ENCODE measurements around the gene THUMPD2.

Gene THUMPD2

DNA sequence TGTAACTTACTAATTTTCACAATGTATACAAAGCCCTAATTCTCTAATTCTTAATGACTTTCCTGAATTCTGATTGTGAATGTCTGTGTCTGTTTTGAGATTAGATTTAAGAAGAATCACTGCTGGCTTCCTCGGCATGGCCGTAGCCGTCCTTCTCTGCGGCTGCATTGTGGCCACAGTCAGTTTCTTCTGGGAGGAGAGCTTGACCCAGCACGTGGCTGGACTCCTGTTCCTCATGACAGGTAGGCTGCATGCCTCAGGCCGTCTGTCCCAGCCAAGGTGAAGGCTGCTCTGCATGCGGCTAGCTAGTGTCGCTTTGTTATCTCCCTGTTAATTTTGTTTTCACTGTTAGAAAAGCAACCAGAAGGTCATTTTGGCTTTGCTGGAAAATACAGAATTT lies 72.1 kb downstream of the THUMPD2 start:
- DNase-seq (ENCODE audit: low spot score), result no peak
- TF ChIP-seq, protein P1, sequence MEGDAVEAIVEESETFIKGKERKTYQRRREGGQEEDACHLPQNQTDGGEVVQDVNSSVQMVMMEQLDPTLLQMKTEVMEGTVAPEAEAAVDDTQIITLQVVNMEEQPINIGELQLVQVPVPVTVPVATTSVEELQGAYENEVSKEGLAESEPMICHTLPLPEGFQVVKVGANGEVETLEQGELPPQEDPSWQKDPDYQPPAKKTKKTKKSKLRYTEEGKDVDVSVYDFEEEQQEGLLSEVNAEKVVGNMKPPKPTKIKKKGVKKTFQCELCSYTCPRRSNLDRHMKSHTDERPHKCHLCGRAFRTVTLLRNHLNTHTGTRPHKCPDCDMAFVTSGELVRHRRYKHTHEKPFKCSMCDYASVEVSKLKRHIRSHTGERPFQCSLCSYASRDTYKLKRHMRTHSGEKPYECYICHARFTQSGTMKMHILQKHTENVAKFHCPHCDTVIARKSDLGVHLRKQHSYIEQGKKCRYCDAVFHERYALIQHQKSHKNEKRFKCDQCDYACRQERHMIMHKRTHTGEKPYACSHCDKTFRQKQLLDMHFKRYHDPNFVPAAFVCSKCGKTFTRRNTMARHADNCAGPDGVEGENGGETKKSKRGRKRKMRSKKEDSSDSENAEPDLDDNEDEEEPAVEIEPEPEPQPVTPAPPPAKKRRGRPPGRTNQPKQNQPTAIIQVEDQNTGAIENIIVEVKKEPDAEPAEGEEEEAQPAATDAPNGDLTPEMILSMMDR (IDR thresholded peaks at IDR 0.05; ENCODE audit: extremely low read depth, missing control alignments), result no peak

GRCh38 chr2:39706312-39706711 lies 72.7 kb downstream of the THUMPD2 start:
- TF ChIP-seq, protein P1 (IDR thresholded peaks at IDR 0.05; ENCODE audit: extremely low read depth, missing control alignments), result no peak

DNA sequence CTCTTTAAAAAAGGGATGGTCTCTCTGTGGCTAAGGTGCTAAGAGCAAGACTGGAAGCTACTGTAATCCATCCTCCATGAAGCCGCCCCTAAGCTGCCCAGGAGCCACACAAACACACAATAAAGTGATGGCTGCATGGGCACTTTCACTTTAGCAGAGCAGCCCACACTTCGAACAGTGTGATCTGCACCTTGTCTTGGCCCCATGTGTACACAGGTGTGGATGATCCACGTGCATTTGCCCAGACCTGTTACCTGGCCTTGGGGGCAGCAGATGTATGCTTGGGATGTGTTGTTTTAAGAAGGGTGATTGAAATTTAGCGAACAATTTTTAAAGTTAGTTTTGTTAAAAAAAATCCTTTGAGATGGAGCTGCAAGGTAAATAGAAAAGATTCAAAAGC lies 73.4 kb downstream of the THUMPD2 start:
- TF ChIP-seq, protein P1 (IDR thresholded peaks at IDR 0.05; ENCODE audit: extremely low read depth, missing control alignments), result no peak
- DNase-seq (ENCODE audit: low spot score), result no peak

More at GRCh38 chr2:39706312-39706711, 72.7 kb downstream of the THUMPD2 start:
- DNase-seq (ENCODE audit: low spot score), result no peak

DNA sequence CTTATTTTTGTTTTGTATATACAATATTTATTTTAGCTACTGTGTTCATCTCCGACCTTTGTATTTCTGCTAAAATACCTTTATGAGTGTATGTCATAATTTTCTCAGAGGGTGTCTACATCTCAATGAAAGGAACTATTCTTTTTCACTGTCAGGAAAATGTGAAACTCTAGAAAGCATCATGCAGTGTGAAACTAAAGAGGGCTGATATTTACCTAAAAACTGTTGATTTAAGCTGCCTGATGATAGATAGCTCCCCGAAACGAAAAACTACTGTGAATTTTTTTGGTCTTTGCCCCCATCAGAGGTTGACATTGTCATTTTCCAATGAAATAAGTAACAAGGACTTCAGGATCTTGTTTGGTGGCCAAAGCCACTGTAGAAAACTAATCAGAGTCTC lies 74.5 kb downstream of the THUMPD2 start:
- DNase-seq (ENCODE audit: low spot score), result no peak
- TF ChIP-seq, protein P1 (IDR thresholded peaks at IDR 0.05; ENCODE audit: extremely low read depth, missing control alignments), result no peak

DNA sequence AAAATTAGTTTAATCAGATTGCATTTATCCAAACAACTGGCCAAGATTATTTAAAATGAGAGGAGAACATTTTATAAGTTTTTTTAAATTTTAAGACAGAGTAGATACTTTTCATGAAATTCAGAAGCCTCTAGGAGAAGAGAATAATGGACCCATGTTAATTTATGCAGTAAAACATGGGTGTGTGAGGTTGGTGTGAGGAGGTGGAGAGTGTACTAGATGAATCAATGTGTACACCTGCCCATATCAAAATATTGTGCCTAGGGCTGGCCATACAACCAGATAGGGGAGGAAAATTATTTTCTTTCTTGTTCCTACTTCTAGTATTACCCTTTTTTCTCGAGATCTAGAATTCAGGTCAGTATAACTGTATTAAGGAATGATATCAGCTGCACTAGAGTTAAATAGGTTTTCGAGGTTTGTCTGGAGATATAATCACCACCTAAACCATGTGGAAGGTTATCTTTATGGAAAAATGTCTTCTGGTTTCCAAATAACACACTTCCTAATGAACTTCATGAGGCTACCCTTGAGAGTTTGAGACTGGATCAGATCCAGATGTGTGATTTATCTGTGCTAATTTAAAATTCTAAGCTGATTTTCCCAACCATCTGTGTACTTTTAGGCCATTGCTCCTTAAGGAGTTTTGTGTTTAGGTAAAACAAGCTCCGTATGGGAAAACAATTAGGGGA lies 75.7 kb downstream of the THUMPD2 start:
- DNase-seq (ENCODE audit: low spot score), result no peak
- TF ChIP-seq, protein P1 (IDR thresholded peaks at IDR 0.05; ENCODE audit: extremely low read depth, missing control alignments), result no peak

DNA sequence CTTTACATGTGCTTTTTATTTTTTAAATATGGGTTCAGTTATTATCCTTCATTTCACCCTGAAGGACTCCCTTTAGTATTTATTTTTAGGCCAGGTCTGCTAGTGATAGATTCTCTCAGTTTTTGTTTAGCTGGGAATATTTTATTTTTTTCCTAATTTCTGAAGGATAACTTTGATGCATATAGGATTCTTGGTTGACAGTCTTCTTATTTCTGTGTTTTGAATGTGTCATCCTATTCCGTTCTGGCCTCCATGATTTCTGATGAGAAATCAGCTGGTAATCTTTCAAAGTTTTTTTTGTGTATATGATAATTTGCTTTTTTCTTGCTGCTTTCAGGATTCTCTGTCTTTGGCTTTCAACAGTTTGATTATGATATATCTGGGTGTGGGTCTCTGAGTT lies 77.9 kb downstream of the THUMPD2 start:
- DNase-seq (ENCODE audit: low spot score), result no peak
- TF ChIP-seq, protein P1 (IDR thresholded peaks at IDR 0.05; ENCODE audit: extremely low read depth, missing control alignments), result no peak

GRCh38 chr2:39697454-39697853 lies 81.6 kb downstream of the THUMPD2 start:
- TF ChIP-seq, protein P1 (IDR thresholded peaks at IDR 0.05; ENCODE audit: extremely low read depth, missing control alignments), result no peak
- no peak for DNase-seq (ENCODE audit: low spot score)
